Peyer's patch (tissue), 4 donors: ENCODE data around the gene SYNJ1. TPM values are rescaled to one million over a fixed set of nuclear protein-coding genes. Genes with fewer than 3 reads are reported as not detected.
"Not testable (repeated sequence)": the region's sequence is repeated elsewhere in the genome, so short reads cannot be mapped to it uniquely, and the experiment has no call there.

Source experiments
- DNase-seq, 3 donors: peaks; one replicate each; pipeline ENCODE4 v3.0.0-alpha.2; 2017 to 2019
- H3K27ac ChIP-seq, 4 donors: fragments of 200-600 bp; sonication (generic); one replicate each; pipeline ENCODE4 v1.5.1; 2016 to 2019
- H3K27me3 ChIP-seq, 2 donors: fragments of 200-600 bp; sonication (generic); one replicate each; pipeline ENCODE4 v1.5.1; 2019
- H3K36me3 ChIP-seq, 3 donors: fragments of 200-600 bp; sonication (generic); one replicate each; pipeline ENCODE4 v1.5.1; 2016 to 2019
- H3K4me1 ChIP-seq, 4 donors: fragments of 200-600 bp; sonication (generic); one replicate each; pipeline ENCODE4 v1.5.1; 2016 to 2019
- H3K4me3 ChIP-seq, 4 donors: fragments of 200-600 bp; sonication (generic); 1 replicate in 3 of 4; 2 replicates in 1 of 4; pipeline ENCODE4 v1.5.1; 2016 to 2019; ENCODE audit warnings: mild to moderate bottlenecking in 1 of 4
- H3K9me3 ChIP-seq, 4 donors: fragments of 200-600 bp; sonication (generic); one replicate each; pipeline ENCODE4 v1.5.1; 2016 to 2019; ENCODE audit warnings: mild to moderate bottlenecking in 1 of 4
- CTCF ChIP-seq, 6 experiments: fragments of 450-650 bp in 4 of 6; fragments of 200-600 bp in 2 of 6; sonication (generic) in 1 of 6; IDR thresholded peaks; one replicate each; pipeline ENCODE4 v1.5.1; 2017 to 2019; ENCODE audit warnings: antibody characterized with exemption in 6 of 6, mild to moderate bottlenecking in 3 of 6, moderate library complexity in 1 of 6
- POLR2A ChIP-seq, 2 donors: fragments of 450-650 bp; IDR thresholded peaks; one replicate each; pipeline ENCODE4 v1.5.1; 2017; ENCODE audit warnings: antibody characterized with exemption in 2 of 2, mild to moderate bottlenecking in 2 of 2, moderate library complexity in 2 of 2
- total RNA-seq, 4 donors: library from RNA; depleted of rRNA; stranded (reverse); fragments of >200 nt; gene quantifications; one replicate each; pipeline ENCODE4 v1.1.0, GENCODE V29; 2016

The SYNJ1 gene
- total RNA-seq, 4 donors from 2014 or later = 13.5 to 45.4 (median 16.1) TPM

- TF ChIP-seq POLR2A (IDR thresholded peaks at IDR 0.05) (no peak), CTCF (IDR thresholded peaks at IDR 0.05) (no peak)
- no peak overlapping the region for H3K27ac ChIP-seq
- H3K9me3 ChIP-seq = no peaks in the 10 kb centered on the region
- no peaks in the 10 kb centered on the region for H3K27me3 ChIP-seq
- H3K4me3 ChIP-seq = no peak overlapping the region
- no peak for DNase-seq
- H3K4me1 ChIP-seq = no peaks in the 10 kb centered on the region
- H3K36me3 ChIP-seq = peaks cover 0 to 69% (median 0%) of the 10 kb centered on the region in 3 donors
These were observed 79.6 kb downstream of the SYNJ1 start for GRCh38 chr21:32648165-32648564.

GRCh38 chr21:32645261-32646182 lies 82.3 kb downstream of the SYNJ1 start:
- Histone ChIP-seq H3K4me1 (no peaks in the 10 kb centered on the region), H3K27me3 (no peaks in the 10 kb centered on the region), H3K36me3 (peaks cover 0 to 78% (median 0%) of the 10 kb centered on the region in 3 donors), H3K9me3 (no peaks in the 10 kb centered on the region), H3K27ac (no peak overlapping the region), H3K4me3 (no peak overlapping the region)
- no peak for DNase-seq
- TF ChIP-seq POLR2A (IDR thresholded peaks at IDR 0.05) = no peak
- TF ChIP-seq CTCF (IDR thresholded peaks at IDR 0.05) = no peak

- DNase-seq = no peak
- Histone ChIP-seq H3K27ac (no peak overlapping the region), H3K36me3 (peaks cover 0 to 82% (median 0%) of the 10 kb centered on the region in 3 donors), H3K27me3 (no peaks in the 10 kb centered on the region), H3K4me3 (no peak overlapping the region), H3K4me1 (no peaks in the 10 kb centered on the region), H3K9me3 (no peaks in the 10 kb centered on the region)
- no peak for TF ChIP-seq POLR2A (IDR thresholded peaks at IDR 0.05)
- TF ChIP-seq CTCF (IDR thresholded peaks at IDR 0.05) = no peak
These were observed 85.8 kb downstream of the SYNJ1 start for GRCh38 chr21:32641710-32642698.

GRCh38 chr21:32626621-32627196 lies 101.1 kb downstream of the SYNJ1 start:
- no peak overlapping the region for H3K27ac ChIP-seq
- no peaks in the 10 kb centered on the region for H3K9me3 ChIP-seq
- H3K4me1 ChIP-seq = no peaks in the 10 kb centered on the region
- no peak for TF ChIP-seq POLR2A (IDR thresholded peaks at IDR 0.05)
- no peak for TF ChIP-seq CTCF (IDR thresholded peaks at IDR 0.05)
- H3K36me3 ChIP-seq = peaks cover 0 to 25% (median 0%) of the 10 kb centered on the region in 3 donors
- H3K27me3 ChIP-seq = no peaks in the 10 kb centered on the region
- no peak for DNase-seq
- no peak overlapping the region for H3K4me3 ChIP-seq

GRCh38 chr21:32618218-32618617 lies 109.6 kb downstream of the SYNJ1 start:
- not testable (repeated sequence) for H3K4me1 ChIP-seq, H3K27me3 ChIP-seq, DNase-seq, H3K4me3 ChIP-seq, H3K27ac ChIP-seq, H3K36me3 ChIP-seq, H3K9me3 ChIP-seq
